Measurements from ENCODE around the gene KCNMB3.
"Not testable (repeated sequence)": the region's sequence is repeated elsewhere in the genome, so short reads cannot be mapped to it uniquely, and the experiment has no call there.

The KCNMB3 gene

DNA sequence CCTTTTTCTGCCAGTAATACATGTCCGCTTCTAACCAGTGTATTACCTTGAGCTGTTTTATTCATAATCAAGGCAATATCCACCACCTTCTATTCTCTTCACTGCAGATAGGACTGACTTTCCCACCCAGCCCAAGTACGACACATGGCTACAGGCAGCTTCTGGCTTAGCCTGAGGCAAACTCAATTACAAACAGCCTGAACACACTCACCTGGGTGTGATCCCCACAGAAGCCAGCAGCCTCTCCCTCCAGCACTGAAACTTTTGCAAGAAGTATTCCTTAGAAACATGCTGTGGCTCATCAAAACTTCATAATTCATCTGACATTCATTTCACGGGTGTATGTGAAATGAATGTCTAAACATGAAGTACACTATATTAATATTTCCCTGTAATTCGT is 13.5 kb upstream of the KCNMB3 start:
- Histone ChIP-seq H3K9me3 (ENCODE audit: control insufficient read depth, low read length) (peaks cover 5% of the 10 kb centered on the region), H3K4me3 (ENCODE audit: extremely low read depth, insufficient read depth, low read length, poor library complexity, severe bottlenecking) (no peak overlapping the region), H3K36me3 (ENCODE audit: control insufficient read depth, insufficient read depth, low read length) (no peaks in the 10 kb centered on the region), H3K27ac (ENCODE audit: low read depth, low read length, severe bottlenecking) (no peak overlapping the region), H3K4me1 (ENCODE audit: control insufficient read depth, insufficient read depth, low read length, poor library complexity, severe bottlenecking) (peaks cover 9% of the 10 kb centered on the region)
- WGBS, 2 experiments (ENCODE audit: insufficient coverage in 2 of 2): 88 to 89% methylated on average over 1 to 2 of the region's 4 CpGs

GRCh38 chr3:179263134-179263533 is 12.2 kb upstream of the KCNMB3 start:
- Histone ChIP-seq H3K36me3 (ENCODE audit: control insufficient read depth, insufficient read depth, low read length) (no peaks in the 10 kb centered on the region), H3K9me3 (ENCODE audit: control insufficient read depth, low read length) (peaks cover 6% of the 10 kb centered on the region), H3K4me3 (ENCODE audit: extremely low read depth, insufficient read depth, low read length, poor library complexity, severe bottlenecking) (no peak overlapping the region), H3K4me1 (ENCODE audit: control insufficient read depth, insufficient read depth, low read length, poor library complexity, severe bottlenecking) (peaks cover 3% of the 10 kb centered on the region), H3K27ac (ENCODE audit: low read depth, low read length, severe bottlenecking) (no peak overlapping the region)
- WGBS, 2 experiments (ENCODE audit: insufficient coverage in 2 of 2): 97 to 98% methylated on average over 14 to 19 of the region's 29 CpGs

GRCh38 chr3:179260949-179261765 is 10.2 kb upstream of the KCNMB3 start:
- peaks cover 6% of the 10 kb centered on the region for H3K9me3 ChIP-seq (ENCODE audit: control insufficient read depth, low read length)
- H3K4me3 ChIP-seq (ENCODE audit: extremely low read depth, insufficient read depth, low read length, poor library complexity, severe bottlenecking): peak overlapping the region; percentile 43
- H3K36me3 ChIP-seq (ENCODE audit: control insufficient read depth, insufficient read depth, low read length): no peaks in the 10 kb centered on the region
- H3K27ac ChIP-seq (ENCODE audit: low read depth, low read length, severe bottlenecking): no peak overlapping the region
- H3K4me1 ChIP-seq (ENCODE audit: control insufficient read depth, insufficient read depth, low read length, poor library complexity, severe bottlenecking): no peaks in the 10 kb centered on the region
- WGBS, 2 experiments (ENCODE audit: insufficient coverage in 2 of 2): 24 to 31% methylated on average over 24 to 29 of the region's 71 CpGs

GRCh38 chr3:179259959-179260756 is 9.2 kb upstream of the KCNMB3 start:
- not testable (repeated sequence) for H3K4me3 ChIP-seq (ENCODE audit: extremely low read depth, insufficient read depth, low read length, poor library complexity, severe bottlenecking); H3K4me1 ChIP-seq (ENCODE audit: control insufficient read depth, insufficient read depth, low read length, poor library complexity, severe bottlenecking); H3K36me3 ChIP-seq (ENCODE audit: control insufficient read depth, insufficient read depth, low read length); H3K27ac ChIP-seq (ENCODE audit: low read depth, low read length, severe bottlenecking); H3K9me3 ChIP-seq (ENCODE audit: control insufficient read depth, low read length)
- WGBS, 2 experiments (ENCODE audit: insufficient coverage in 2 of 2): 100% methylated on average over 4 to 5 of the region's 9 CpGs

DNA sequence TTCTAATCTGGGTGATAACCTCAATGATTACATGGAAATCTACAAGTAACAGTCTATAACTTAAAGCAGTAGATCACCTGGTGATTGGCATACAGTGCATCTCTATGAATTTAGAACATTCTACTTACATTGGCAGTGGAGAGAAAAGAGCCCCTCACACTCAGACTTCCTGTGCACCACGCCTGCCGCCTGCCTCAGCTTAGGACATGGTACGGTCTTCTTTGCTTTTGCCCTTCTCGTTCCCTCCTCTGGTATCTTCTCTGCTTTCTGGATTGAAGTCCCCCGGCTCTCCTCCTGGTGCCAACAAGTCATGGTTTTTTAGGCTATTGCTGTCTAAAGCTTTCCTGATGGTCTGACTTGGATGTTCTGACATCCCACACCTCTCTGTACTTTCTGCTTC is 7.9 kb upstream of the KCNMB3 start:
- Histone ChIP-seq H3K9me3 (ENCODE audit: control insufficient read depth, low read length) (peaks cover 6% of the 10 kb centered on the region), H3K4me3 (ENCODE audit: extremely low read depth, insufficient read depth, low read length, poor library complexity, severe bottlenecking) (no peak overlapping the region), H3K36me3 (ENCODE audit: control insufficient read depth, insufficient read depth, low read length) (no peaks in the 10 kb centered on the region), H3K4me1 (ENCODE audit: control insufficient read depth, insufficient read depth, low read length, poor library complexity, severe bottlenecking) (no peaks in the 10 kb centered on the region), H3K27ac (ENCODE audit: low read depth, low read length, severe bottlenecking) (no peak overlapping the region)
- 64 to 70% methylated on average over 3 to 4 of the region's 5 CpGs for WGBS, 2 experiments (ENCODE audit: insufficient coverage in 2 of 2)

- H3K4me3 ChIP-seq (ENCODE audit: extremely low read depth, insufficient read depth, low read length, poor library complexity, severe bottlenecking); H3K9me3 ChIP-seq (ENCODE audit: control insufficient read depth, low read length); H3K4me1 ChIP-seq (ENCODE audit: control insufficient read depth, insufficient read depth, low read length, poor library complexity, severe bottlenecking); H3K27ac ChIP-seq (ENCODE audit: low read depth, low read length, severe bottlenecking); H3K36me3 ChIP-seq (ENCODE audit: control insufficient read depth, insufficient read depth, low read length): not testable (repeated sequence)
- 90 to 95% methylated on average over 10 to 11 of the region's 11 CpGs for WGBS, 2 experiments (ENCODE audit: insufficient coverage in 2 of 2)
Observed at GRCh38 chr3:179257742-179258141, 6.8 kb upstream of the KCNMB3 start.

GRCh38 chr3:179256813-179257212 is 5.9 kb upstream of the KCNMB3 start:
- H3K27ac ChIP-seq (ENCODE audit: low read depth, low read length, severe bottlenecking): no peak overlapping the region
- no peaks in the 10 kb centered on the region for H3K36me3 ChIP-seq (ENCODE audit: control insufficient read depth, insufficient read depth, low read length)
- WGBS, 2 experiments (ENCODE audit: insufficient coverage in 2 of 2): 80 to 90% methylated on average over 1 to 2 of the region's 2 CpGs
- H3K9me3 ChIP-seq (ENCODE audit: control insufficient read depth, low read length): peaks cover 6% of the 10 kb centered on the region
- H3K4me1 ChIP-seq (ENCODE audit: control insufficient read depth, insufficient read depth, low read length, poor library complexity, severe bottlenecking): no peaks in the 10 kb centered on the region
- H3K4me3 ChIP-seq (ENCODE audit: extremely low read depth, insufficient read depth, low read length, poor library complexity, severe bottlenecking): no peak overlapping the region

DNA sequence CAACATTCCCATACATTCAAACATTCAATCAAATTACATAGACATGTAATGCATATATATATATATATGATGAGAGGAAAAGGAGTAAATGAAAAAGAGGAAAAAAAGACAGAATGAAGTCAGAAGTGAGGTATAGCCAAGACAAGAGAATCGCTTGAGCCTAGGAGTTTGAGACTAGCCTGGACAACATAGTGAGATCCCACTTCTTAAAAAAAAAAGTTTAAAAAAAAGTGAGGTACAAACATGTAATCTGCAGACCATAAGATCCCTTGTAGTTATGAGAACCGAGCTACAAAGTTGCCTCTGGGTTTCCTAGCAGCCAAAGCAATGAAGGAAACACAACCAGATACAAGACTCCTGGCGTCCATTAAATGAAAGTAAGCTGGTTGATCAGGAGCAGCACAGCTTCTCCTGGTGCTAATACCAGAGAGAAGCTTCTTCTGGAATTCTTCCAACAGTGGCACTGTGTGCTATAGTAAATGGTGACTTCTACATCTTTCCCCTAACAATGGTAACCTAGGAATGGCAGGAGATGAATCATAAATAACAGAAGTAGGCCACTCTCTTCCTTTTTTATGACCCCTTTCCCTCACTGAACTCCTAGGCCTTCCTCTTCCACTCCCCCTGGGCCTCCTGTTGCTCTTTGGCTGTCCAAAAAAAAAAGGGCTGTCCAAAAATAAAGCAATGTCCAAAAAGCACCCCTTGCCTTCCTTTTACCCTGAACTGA is 3.5 kb downstream of the KCNMB3 start:
- H3K9me3 ChIP-seq (ENCODE audit: control insufficient read depth, low read length): no peaks in the 10 kb centered on the region
- no peaks in the 10 kb centered on the region for H3K4me1 ChIP-seq (ENCODE audit: control insufficient read depth, insufficient read depth, low read length, poor library complexity, severe bottlenecking)
- H3K4me3 ChIP-seq (ENCODE audit: extremely low read depth, insufficient read depth, low read length, poor library complexity, severe bottlenecking): no peak overlapping the region
- no peaks in the 10 kb centered on the region for H3K36me3 ChIP-seq (ENCODE audit: control insufficient read depth, insufficient read depth, low read length)
- no peak overlapping the region for H3K27ac ChIP-seq (ENCODE audit: low read depth, low read length, severe bottlenecking)
- WGBS, 2 experiments (ENCODE audit: insufficient coverage in 2 of 2): 84 to 87% methylated on average over 2 to 3 of the region's 3 CpGs

DNA sequence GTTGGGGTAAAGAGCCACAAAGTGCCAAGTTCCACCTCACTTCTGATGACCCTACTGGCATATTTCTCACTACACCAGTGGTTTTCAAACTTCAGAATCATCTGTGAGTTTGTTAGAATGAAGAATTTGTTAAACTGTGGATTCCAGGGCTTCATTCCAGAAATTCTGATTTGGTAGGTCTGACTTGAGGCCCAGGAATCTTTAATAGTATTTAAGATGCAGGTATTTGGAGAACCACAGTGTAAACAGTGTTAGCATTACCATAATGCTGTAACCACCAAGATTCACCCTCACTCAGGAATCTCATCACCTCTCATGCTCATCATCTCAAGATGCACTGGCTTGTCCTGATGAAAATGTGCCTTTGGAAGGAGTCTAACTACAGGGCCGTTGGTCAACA is 6.0 kb downstream of the KCNMB3 start:
- no peaks in the 10 kb centered on the region for H3K4me1 ChIP-seq (ENCODE audit: control insufficient read depth, insufficient read depth, low read length, poor library complexity, severe bottlenecking)
- WGBS, 2 experiments (ENCODE audit: insufficient coverage in 2 of 2): 100% methylated on average over 1 of the region's 1 CpG
- no peaks in the 10 kb centered on the region for H3K9me3 ChIP-seq (ENCODE audit: control insufficient read depth, low read length)
- no peak overlapping the region for H3K27ac ChIP-seq (ENCODE audit: low read depth, low read length, severe bottlenecking)
- H3K36me3 ChIP-seq (ENCODE audit: control insufficient read depth, insufficient read depth, low read length): no peaks in the 10 kb centered on the region
- H3K4me3 ChIP-seq (ENCODE audit: extremely low read depth, insufficient read depth, low read length, poor library complexity, severe bottlenecking): no peak overlapping the region

DNA sequence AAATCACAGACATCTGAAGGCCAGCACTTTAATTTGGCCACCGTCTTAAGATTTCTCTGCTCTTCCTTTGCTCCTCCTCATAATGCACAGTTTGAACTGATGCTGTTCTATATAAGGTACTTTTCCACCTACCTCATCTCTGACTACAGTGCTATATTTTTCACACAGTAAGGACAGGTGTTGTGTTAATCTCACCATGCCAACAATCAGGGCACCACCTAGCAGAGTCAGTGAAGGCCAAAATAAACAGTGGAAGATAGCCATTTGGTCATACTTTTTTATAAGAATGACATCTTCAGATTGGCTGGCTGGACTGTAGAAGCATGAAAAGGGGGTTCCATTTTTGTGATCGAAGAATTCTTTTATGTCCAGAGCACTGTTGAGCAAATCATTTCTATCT is 8.1 kb downstream of the KCNMB3 start:
- 80 to 100% methylated on average over 1 of the region's 2 CpGs for WGBS, 2 experiments (ENCODE audit: insufficient coverage in 2 of 2)
- not testable (repeated sequence) for H3K4me3 ChIP-seq (ENCODE audit: extremely low read depth, insufficient read depth, low read length, poor library complexity, severe bottlenecking); H3K36me3 ChIP-seq (ENCODE audit: control insufficient read depth, insufficient read depth, low read length); H3K4me1 ChIP-seq (ENCODE audit: control insufficient read depth, insufficient read depth, low read length, poor library complexity, severe bottlenecking); H3K27ac ChIP-seq (ENCODE audit: low read depth, low read length, severe bottlenecking); H3K9me3 ChIP-seq (ENCODE audit: control insufficient read depth, low read length)

Data from mesodermal cell (in vitro differentiated cells).